ENCODE measurements around the gene CLMP.
A peak's percentile ranks its signal among the peaks of the same experiment; 100 is the strongest.
"Not testable (repeated sequence)": the region's sequence is repeated elsewhere in the genome, so short reads cannot be mapped to it uniquely, and the experiment has no call there.

CLMP gene

GRCh38 chr11:123129920-123130319 is 65.1 kb downstream of the CLMP start:
- DNase-seq = no peak

GRCh38 chr11:123125169-123125568 is 69.9 kb downstream of the CLMP start:
- DNase-seq = no peak

GRCh38 chr11:123122852-123123251 is 72.2 kb downstream of the CLMP start:
- no peak for DNase-seq

GRCh38 chr11:123122341-123122740 is 72.7 kb downstream of the CLMP start:
- DNase-seq = no peak

- DNase-seq = no peak
Measured at GRCh38 chr11:123116486-123116885, 78.6 kb downstream of the CLMP start.

GRCh38 chr11:123111465-123111864 is 83.6 kb downstream of the CLMP start:
- DNase-seq = no peak

GRCh38 chr11:123110397-123110796 is 84.7 kb downstream of the CLMP start:
- no peak for DNase-seq

GRCh38 chr11:123107945-123108495 is 87.0 kb downstream of the CLMP start:
- DNase-seq = no peak

- no peak for DNase-seq
Measured at GRCh38 chr11:123104697-123105096, 90.4 kb downstream of the CLMP start.

GRCh38 chr11:123103326-123103980 is 91.6 kb downstream of the CLMP start:
- peak; percentile 19 for DNase-seq

GRCh38 chr11:123100379-123101085 is 94.5 kb downstream of the CLMP start:
- no peak for DNase-seq

GRCh38 chr11:123098990-123099389 is 96.1 kb downstream of the CLMP start:
- DNase-seq = no peak

- no peak for DNase-seq
Measured at GRCh38 chr11:123093739-123094138, 101.3 kb downstream of the CLMP start.

GRCh38 chr11:123091506-123091905 is 103.5 kb downstream of the CLMP start:
- no peak for DNase-seq

GRCh38 chr11:123090168-123090567 is 104.9 kb downstream of the CLMP start:
- DNase-seq = not testable (repeated sequence)

- not testable (repeated sequence) for DNase-seq
Measured at GRCh38 chr11:123088896-123089295, 106.2 kb downstream of the CLMP start.

- not testable (repeated sequence) for DNase-seq
Measured at GRCh38 chr11:123087657-123088056, 107.4 kb downstream of the CLMP start.

- DNase-seq = no peak
Measured at GRCh38 chr11:123086305-123086704, 108.7 kb downstream of the CLMP start.

GRCh38 chr11:123085497-123085896 is 109.6 kb downstream of the CLMP start:
- no peak for DNase-seq

GRCh38 chr11:123084454-123084853 is 110.6 kb downstream of the CLMP start:
- DNase-seq = no peak

GRCh38 chr11:123083623-123084029 is 111.4 kb downstream of the CLMP start:
- peak; percentile 67 for DNase-seq

GRCh38 chr11:123082977-123083376 is 112.1 kb downstream of the CLMP start:
- no peak for DNase-seq

- no peak for DNase-seq
Measured at GRCh38 chr11:123080015-123080414, 115.0 kb downstream of the CLMP start.

GRCh38 chr11:123076484-123076883 is 118.6 kb downstream of the CLMP start:
- no peak for DNase-seq

Measured in activated naive CD4-positive, alpha-beta T cell treated with anti-CD3 and anti-CD28 coated beads, Interleukin-2, amount 50 U/mL, for 16 hours (primary cell).